Lower leg skin (tissue), 4 donors: ENCODE data around the gene AHCYL1. TPM values are rescaled to one million over a fixed set of nuclear protein-coding genes. Genes with fewer than 3 reads are reported as not detected.
A peak's percentile ranks its signal among the peaks of the same experiment; 100 is the strongest.

Experiments
- DNase-seq, 2 donors: peaks; one replicate each; pipeline ENCODE4 v3.0.0-alpha.2; 2019; ENCODE audit warnings: low spot score in 2 of 2
- H3K4me3 ChIP-seq: fragments of 200-600 bp; sonication (generic); 2 replicates; pipeline ENCODE4 v1.5.1; 2017; ENCODE audit warnings: mild to moderate bottlenecking, low read depth; ENCODE audit not compliant: poor library complexity, severe bottlenecking
- CTCF ChIP-seq, 3 donors: fragments of 450-650 bp; IDR thresholded peaks; one replicate each; pipeline ENCODE4 v1.5.1; 2016; ENCODE audit warnings: antibody characterized with exemption in 3 of 3, mild to moderate bottlenecking in 3 of 3, moderate library complexity in 2 of 3
- POLR2A ChIP-seq, 2 donors: fragments of 450-650 bp; IDR thresholded peaks; one replicate each; pipeline ENCODE4 v1.6.1; 2016 to 2017; ENCODE audit warnings: antibody characterized with exemption in 2 of 2, mild to moderate bottlenecking in 1 of 2, moderate library complexity in 1 of 2
- WGBS, 2 donors: methylation state at CpG; one replicate each; pipeline ENCODE4 v1.1.5; 2018; 5-methylcytosine and 5-hydroxymethylcytosine counted together
- intact Hi-C: fragments of 100-400 bp; cut with DNase I; formaldehyde crosslinking; loops from one replicate; pipeline ENCODE4 v1.15.0; 2023; ENCODE audit warnings: low total_unique reads
- total RNA-seq, 4 donors: library from RNA; depleted of rRNA; stranded (reverse); fragments of >200 nt; gene quantifications; one replicate each; pipeline ENCODE4 v1.1.0, GENCODE V29; 2016

AHCYL1 gene
- total RNA-seq, 4 donors from 2014 or later = 42.3 to 54.4 (median 47.8) TPM

GRCh38 chr1:110070671-110071242 lies 86.2 kb downstream of the AHCYL1 start, which contains the start of gene ALX3:
Gene ALX3, minus strand, starts transcription at chr1:110070672. Its CDS starts 60 bp downstream, at chr1:110070612.
- no peak for TF ChIP-seq POLR2A (IDR thresholded peaks at IDR 0.05)
- no peak for TF ChIP-seq CTCF (IDR thresholded peaks at IDR 0.05)
- no peak for DNase-seq
- 13 to 16% methylated on average over 16 to 23 of the region's 27 CpGs for WGBS, 2 donors
- intact Hi-C loops = no loop called here
- H3K4me3 ChIP-seq = peak within 1 kb of the TSS; percentile 2

Other genes with a start within 250 kb of the AHCYL1 start
- gene GSTM3, start 243.7 kb upstream of the AHCYL1 start, total RNA-seq = 100 to 1,000 TPM in 3 of 4 donors, 10 to 100 TPM in 1; 68.7 to 213 (median 137) TPM
- gene EPS8L3, start 220.8 kb upstream of the AHCYL1 start, total RNA-seq = not detected
- gene CSF1, start 73.9 kb upstream of the AHCYL1 start, total RNA-seq = 10 to 100 TPM in 3 of 4 donors, 1 to 10 TPM in 1; 9.7 to 41.9 (median 22.0) TPM
- 10 to 100 TPM; 45.0 to 64.1 (median 50.9) TPM for gene STRIP1, start 49.9 kb downstream of the AHCYL1 start, total RNA-seq
- gene ALX3, start 85.9 kb downstream of the AHCYL1 start, total RNA-seq = under 1 TPM in 1 of 4 donors, not detected in 3; 0.52 TPM
- gene UBL4B, start 127.7 kb downstream of the AHCYL1 start, total RNA-seq = 1 to 10 TPM in 1 of 4 donors, not detected in 3; 3.0 TPM
- gene SLC6A17, start 165.7 kb downstream of the AHCYL1 start, total RNA-seq = 1 to 10 TPM; 4.5 to 6.9 (median 5.8) TPM
- 1 to 10 TPM; 4.8 to 9.4 (median 7.7) TPM for gene KCNC4, start 225.5 kb downstream of the AHCYL1 start, total RNA-seq